Measurements from ENCODE around the gene SMOC1. TPM values are rescaled to one million over a fixed set of nuclear protein-coding genes. Genes with fewer than 3 reads are reported as not detected.

Gene SMOC1
- total RNA-seq, 1 experiment from 2014 or later = 0.46 TPM

GRCh38 chr14:70008284-70009262 lies 129.4 kb downstream of the SMOC1 start:
- H3K36me3 ChIP-seq (ENCODE audit: control insufficient read depth, insufficient read depth, low read length) = no peaks in the 10 kb centered on the region
- BruUV-seq (replicated peaks) = no TSS peak
- intact Hi-C loops (cut with micrococcal nuclease; ENCODE audit: unreplicated experiment) (no loop called here), in situ Hi-C loops (cut with HindIII; ENCODE audit: low pct_unique_long_range_greater_than_20kb, low sequenced_read_pairs) (no loop called here)
- CTCF ChIA-PET = no interaction called here
- POLR2A ChIA-PET = no interaction called here
- 0 out of 2 replicates have a peak, but pooled peaks cover 3% of the 10 kb centered on the region for H3K27me3 ChIP-seq (ENCODE audit: control insufficient read depth, insufficient read depth, low read length)
- no peak for DNase-seq (ENCODE audit: low read depth, low spot score)
- no peaks in the 10 kb centered on the region for H3K4me1 ChIP-seq (ENCODE audit: control insufficient read depth, insufficient read depth, low read length)
- no peak overlapping the region for H3K4me3 ChIP-seq (ENCODE audit: low read depth in 2 of 2, low read length in 2 of 2)
- no peaks in the 10 kb centered on the region for H3K9me3 ChIP-seq (ENCODE audit: control insufficient read depth, insufficient read depth, low read depth, low read length)
- no peak for TF ChIP-seq REST (IDR thresholded peaks at IDR 0.05; ENCODE audit: insufficient read depth in 1 of 2, low read depth in 2 of 2, low read length in 1 of 2)
- TF ChIP-seq CTCF (IDR thresholded peaks at IDR 0.05) = no peak
- H3K27ac ChIP-seq (ENCODE audit: low read length) = no peak overlapping the region
- ATAC-seq = no peak

- BruUV-seq (replicated peaks) = no TSS peak
- intact Hi-C loops (cut with micrococcal nuclease; ENCODE audit: unreplicated experiment) (no loop called here), in situ Hi-C loops (cut with HindIII; ENCODE audit: low pct_unique_long_range_greater_than_20kb, low sequenced_read_pairs) (no loop called here)
- no peak for ATAC-seq
- Histone ChIP-seq H3K27me3 (ENCODE audit: control insufficient read depth, insufficient read depth, low read length) (0 out of 2 replicates have a peak, but pooled peaks cover 3% of the 10 kb centered on the region), H3K27ac (ENCODE audit: low read length) (no peak overlapping the region), H3K4me1 (ENCODE audit: control insufficient read depth, insufficient read depth, low read length) (no peaks in the 10 kb centered on the region), H3K9me3 (ENCODE audit: control insufficient read depth, insufficient read depth, low read depth, low read length) (no peaks in the 10 kb centered on the region), H3K4me3 (ENCODE audit: low read depth in 2 of 2, low read length in 2 of 2) (no peak overlapping the region), H3K36me3 (ENCODE audit: control insufficient read depth, insufficient read depth, low read length) (no peaks in the 10 kb centered on the region)
- no peak for TF ChIP-seq POLR2AphosphoS5 (IDR thresholded peaks at IDR 0.05; ENCODE audit: low read depth, low read length)
- no peak for TF ChIP-seq REST (IDR thresholded peaks at IDR 0.05; ENCODE audit: insufficient read depth in 1 of 2, low read depth in 2 of 2, low read length in 1 of 2)
- TF ChIP-seq TCF7L2 (IDR thresholded peaks at IDR 0.05; ENCODE audit: low read depth, low read length) = no peak
- no peak for TF ChIP-seq CTCF (IDR thresholded peaks at IDR 0.05)
- no peak for TF ChIP-seq SIN3A (IDR thresholded peaks at IDR 0.05; ENCODE audit: borderline replicate concordance, insufficient read depth, low read depth, low read length)
- CTCF ChIA-PET = no interaction called here
- no peak for DNase-seq (ENCODE audit: low read depth, low spot score)
- POLR2A ChIA-PET = no interaction called here
Measured at GRCh38 chr14:70009961-70010360, 130.7 kb downstream of the SMOC1 start.

Measured in Panc1 (cell line).